ENCODE data around the gene HIPK3. TPM values are rescaled to one million over a fixed set of nuclear protein-coding genes. Genes with fewer than 3 reads are reported as not detected.

Gene HIPK3
- 2.0 TPM for polyA plus RNA-seq (2012; ENCODE audit: insufficient read depth, insufficient read length, low read depth)

GRCh38 chr11:33257160-33257896 lies at the start of gene HIPK3:
HIPK3 (plus strand) TSS chr11:33257381.
- no peak for TF ChIP-seq CTCF (IDR thresholded peaks at IDR 0.05; ENCODE audit: low read depth, low read length)
- Histone ChIP-seq H3K4me3 (ENCODE audit: low read depth, low read length) (peak within 1 kb of the TSS; percentile 69), H3K27me3 (no peaks in the 10 kb centered on the region), H3K36me3 (no peaks in the 10 kb centered on the region), H3K9me3 (no peaks in the 10 kb centered on the region), H3K4me1 (no peaks in the 10 kb centered on the region; the same call in 1 of the 2 replicates)
- DNase-seq: peak; percentile 79

GRCh38 chr11:33207408-33207985 lies 49.7 kb upstream of the HIPK3 start:
- TF ChIP-seq CTCF (IDR thresholded peaks at IDR 0.05; ENCODE audit: low read depth, low read length): no peak
- no peaks in the 10 kb centered on the region for H3K4me1 ChIP-seq
- H3K9me3 ChIP-seq: no peaks in the 10 kb centered on the region
- no peaks in the 10 kb centered on the region for H3K36me3 ChIP-seq
- no peak for DNase-seq
- H3K4me3 ChIP-seq (ENCODE audit: low read depth, low read length): no peak overlapping the region
- no peaks in the 10 kb centered on the region for H3K27me3 ChIP-seq

GRCh38 chr11:33208150-33208549 lies 49.0 kb upstream of the HIPK3 start:
- Histone ChIP-seq H3K9me3 (no peaks in the 10 kb centered on the region), H3K4me3 (ENCODE audit: low read depth, low read length) (no peak overlapping the region), H3K36me3 (no peaks in the 10 kb centered on the region), H3K27me3 (no peaks in the 10 kb centered on the region), H3K4me1 (no peaks in the 10 kb centered on the region)
- TF ChIP-seq CTCF (IDR thresholded peaks at IDR 0.05; ENCODE audit: low read depth, low read length): no peak
- DNase-seq: no peak

GRCh38 chr11:33211153-33211552 lies 46.0 kb upstream of the HIPK3 start:
- no peak for DNase-seq
- no peaks in the 10 kb centered on the region for H3K4me1 ChIP-seq
- TF ChIP-seq CTCF (IDR thresholded peaks at IDR 0.05; ENCODE audit: low read depth, low read length): no peak

GRCh38 chr11:33211580-33211979 lies 45.6 kb upstream of the HIPK3 start:
- TF ChIP-seq CTCF (IDR thresholded peaks at IDR 0.05; ENCODE audit: low read depth, low read length): no peak
- Histone ChIP-seq H3K4me3 (ENCODE audit: low read depth, low read length) (no peak overlapping the region), H3K36me3 (no peaks in the 10 kb centered on the region), H3K4me1 (no peaks in the 10 kb centered on the region), H3K9me3 (no peaks in the 10 kb centered on the region), H3K27me3 (no peaks in the 10 kb centered on the region)
- no peak for DNase-seq

More at GRCh38 chr11:33211153-33211552, 46.0 kb upstream of the HIPK3 start:
- no peaks in the 10 kb centered on the region for H3K36me3 ChIP-seq
- no peak overlapping the region for H3K4me3 ChIP-seq (ENCODE audit: low read depth, low read length)
- no peaks in the 10 kb centered on the region for H3K9me3 ChIP-seq
- no peaks in the 10 kb centered on the region for H3K27me3 ChIP-seq

- no peak for DNase-seq
- H3K9me3 ChIP-seq: no peaks in the 10 kb centered on the region
- H3K4me3 ChIP-seq (ENCODE audit: low read depth, low read length): no peak overlapping the region
- H3K4me1 ChIP-seq: no peaks in the 10 kb centered on the region
- H3K36me3 ChIP-seq: no peaks in the 10 kb centered on the region
- no peak for TF ChIP-seq CTCF (IDR thresholded peaks at IDR 0.05; ENCODE audit: low read depth, low read length)
- H3K27me3 ChIP-seq: no peaks in the 10 kb centered on the region
These were observed 43.0 kb upstream of the HIPK3 start for GRCh38 chr11:33214187-33214586.

Data from BE2C (cell line).